ENCODE data around the gene RERGL.
"Not testable (repeated sequence)": the region's sequence is repeated elsewhere in the genome, so short reads cannot be mapped to it uniquely, and the experiment has no call there.

DNA sequence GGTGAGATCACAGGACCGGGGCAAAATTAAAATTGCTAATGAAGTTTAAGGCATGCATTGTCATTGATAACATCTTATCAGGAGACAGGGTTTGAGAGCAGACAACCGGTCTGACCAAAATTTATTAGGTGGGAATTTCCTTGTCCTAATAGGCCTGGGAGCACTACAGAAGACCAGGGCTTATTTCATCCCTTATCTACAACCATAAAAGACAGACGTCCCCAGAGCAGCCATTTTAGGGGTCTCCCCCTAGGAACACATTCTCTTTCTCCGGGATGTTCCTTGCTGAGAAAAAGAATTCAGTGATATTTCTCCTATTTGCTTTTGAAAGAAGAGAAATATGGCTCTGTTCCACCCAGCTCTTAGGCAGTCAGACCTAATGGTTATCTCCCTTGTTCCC, 27.1 kb downstream of the RERGL start:
- TF ChIP-seq, protein P1, sequence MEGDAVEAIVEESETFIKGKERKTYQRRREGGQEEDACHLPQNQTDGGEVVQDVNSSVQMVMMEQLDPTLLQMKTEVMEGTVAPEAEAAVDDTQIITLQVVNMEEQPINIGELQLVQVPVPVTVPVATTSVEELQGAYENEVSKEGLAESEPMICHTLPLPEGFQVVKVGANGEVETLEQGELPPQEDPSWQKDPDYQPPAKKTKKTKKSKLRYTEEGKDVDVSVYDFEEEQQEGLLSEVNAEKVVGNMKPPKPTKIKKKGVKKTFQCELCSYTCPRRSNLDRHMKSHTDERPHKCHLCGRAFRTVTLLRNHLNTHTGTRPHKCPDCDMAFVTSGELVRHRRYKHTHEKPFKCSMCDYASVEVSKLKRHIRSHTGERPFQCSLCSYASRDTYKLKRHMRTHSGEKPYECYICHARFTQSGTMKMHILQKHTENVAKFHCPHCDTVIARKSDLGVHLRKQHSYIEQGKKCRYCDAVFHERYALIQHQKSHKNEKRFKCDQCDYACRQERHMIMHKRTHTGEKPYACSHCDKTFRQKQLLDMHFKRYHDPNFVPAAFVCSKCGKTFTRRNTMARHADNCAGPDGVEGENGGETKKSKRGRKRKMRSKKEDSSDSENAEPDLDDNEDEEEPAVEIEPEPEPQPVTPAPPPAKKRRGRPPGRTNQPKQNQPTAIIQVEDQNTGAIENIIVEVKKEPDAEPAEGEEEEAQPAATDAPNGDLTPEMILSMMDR (IDR thresholded peaks at IDR 0.05), result not testable (repeated sequence)
- not testable (repeated sequence) for TF ChIP-seq POLR2A (IDR thresholded peaks at IDR 0.05)

All from testis (tissue), 2 donors.